Central memory CD4-positive, alpha-beta T cell (primary cell): Measurements from ENCODE around the gene OR52L1.

Experiments used
- DNase-seq: peaks from one replicate; pipeline ENCODE4 v3.0.0; 2022

The OR52L1 gene

DNA sequence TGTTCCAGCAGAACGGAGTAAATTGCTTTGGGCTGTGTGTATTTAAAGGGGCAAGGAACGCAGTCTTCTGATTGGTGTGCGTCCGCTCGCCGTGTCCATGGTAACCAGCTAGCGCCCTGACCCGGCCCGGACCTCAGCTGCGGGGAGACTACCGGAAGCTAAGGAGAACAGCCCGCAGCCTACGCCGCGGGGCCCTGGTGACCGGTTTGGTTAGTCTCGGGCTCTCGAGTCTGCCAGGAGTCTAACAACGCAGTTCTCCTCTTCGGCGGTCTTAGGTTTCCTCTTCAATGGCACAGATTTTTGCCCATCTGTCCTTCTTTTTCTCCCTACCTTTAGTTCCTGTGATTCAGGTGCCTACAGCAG, 48.2 kb downstream of the OR52L1 start:
- no peak for DNase-seq

DNA sequence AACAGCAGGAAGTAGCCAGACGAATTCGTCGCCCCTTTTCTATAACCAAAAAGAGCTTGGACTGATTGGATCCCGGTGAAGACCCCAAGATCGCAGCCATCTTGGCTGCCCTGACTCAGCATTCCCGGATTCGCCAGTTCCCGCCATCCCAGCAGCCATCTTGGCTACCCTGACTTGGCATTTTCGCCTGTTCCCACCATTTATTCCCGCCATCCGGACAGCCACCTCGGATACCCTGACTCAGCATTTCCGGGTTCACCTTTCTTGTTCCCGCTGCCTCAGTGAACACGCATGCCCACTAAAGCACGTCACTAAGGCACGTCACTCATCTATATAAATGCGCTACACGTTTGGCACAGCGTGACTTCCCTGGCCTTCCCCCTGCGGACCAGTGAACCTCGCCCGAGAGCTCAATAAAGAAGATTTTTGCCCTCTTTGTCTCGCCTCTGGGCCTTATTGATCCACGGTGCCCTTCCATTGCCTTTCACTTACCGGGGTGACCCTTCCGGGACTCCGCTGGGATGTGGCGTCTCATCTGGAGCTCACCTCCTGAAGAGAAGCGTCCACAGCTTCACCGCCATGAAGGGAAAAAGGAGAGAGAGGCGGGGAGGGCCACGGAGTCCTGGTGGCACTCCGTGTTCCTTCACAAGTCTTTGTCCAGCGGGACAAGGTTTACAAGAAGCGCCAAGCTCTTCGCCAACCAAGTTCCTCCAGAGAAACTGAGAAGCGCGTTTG, 48.8 kb downstream of the OR52L1 start:
- no peak for DNase-seq
